Fibroblast of mammary gland (primary cell): Measurements from ENCODE around the gene E2F1.
A peak's percentile ranks its signal among the peaks of the same experiment; 100 is the strongest.

Experiments used
- DNase-seq: peaks from one replicate; pipeline ENCODE4 v3.0.0-alpha.2; 2010; ENCODE audit warnings: low read depth
- H3K4me3 ChIP-seq: 2 replicates; pipeline ENCODE4 v1.5.1; 2011; ENCODE audit warnings: low read depth, mild to moderate bottlenecking, low read length, moderate library complexity; ENCODE audit not compliant: control insufficient read depth
- TF ChIP-seq, protein P1 (sequence below): conservative IDR thresholded peaks from 2 replicates; pipeline ENCODE4 v1.5.1; 2011; ENCODE audit warnings: low read depth, low read length, inconsistent platforms; ENCODE audit not compliant: control insufficient read depth, insufficient read depth

The E2F1 gene

DNA sequence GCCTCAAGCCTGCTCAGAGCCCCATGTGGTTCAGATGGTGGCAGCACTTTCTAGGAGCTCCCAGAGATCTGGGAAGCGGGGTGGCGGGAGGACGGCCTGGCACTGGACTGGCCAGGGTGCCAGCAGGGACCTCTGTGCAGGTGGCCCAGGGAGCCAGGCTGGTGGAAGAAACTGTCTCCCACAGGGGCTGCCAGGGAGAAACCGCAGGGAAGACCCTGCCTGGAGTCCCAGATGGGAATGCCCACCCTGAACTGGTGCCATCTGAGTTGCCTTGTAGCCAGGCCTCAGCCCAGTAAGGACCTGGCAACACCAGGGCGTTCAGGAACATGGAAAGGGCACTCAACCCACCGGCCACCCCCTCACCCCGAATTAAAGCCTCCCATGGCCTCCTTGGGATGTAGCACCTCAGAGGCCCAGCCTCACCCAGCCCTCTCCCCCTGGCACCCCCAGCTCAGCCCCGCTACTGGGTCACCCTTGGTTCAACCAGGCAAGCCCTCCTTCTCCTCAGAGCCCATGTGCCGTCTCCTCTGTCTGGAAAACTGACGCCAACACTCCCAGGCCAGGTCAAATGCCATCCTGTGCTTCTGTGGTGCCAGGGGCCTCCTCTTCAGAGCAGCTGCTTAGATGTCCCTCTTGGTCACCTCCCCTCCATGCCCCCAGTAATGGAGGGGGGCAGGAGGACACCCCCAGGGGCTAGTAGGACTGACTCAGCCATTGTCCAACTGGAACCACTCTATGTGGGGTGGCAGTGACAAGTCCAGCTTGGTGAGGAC lies 30.0 kb downstream of the E2F1 start:
- TF ChIP-seq, protein P1, sequence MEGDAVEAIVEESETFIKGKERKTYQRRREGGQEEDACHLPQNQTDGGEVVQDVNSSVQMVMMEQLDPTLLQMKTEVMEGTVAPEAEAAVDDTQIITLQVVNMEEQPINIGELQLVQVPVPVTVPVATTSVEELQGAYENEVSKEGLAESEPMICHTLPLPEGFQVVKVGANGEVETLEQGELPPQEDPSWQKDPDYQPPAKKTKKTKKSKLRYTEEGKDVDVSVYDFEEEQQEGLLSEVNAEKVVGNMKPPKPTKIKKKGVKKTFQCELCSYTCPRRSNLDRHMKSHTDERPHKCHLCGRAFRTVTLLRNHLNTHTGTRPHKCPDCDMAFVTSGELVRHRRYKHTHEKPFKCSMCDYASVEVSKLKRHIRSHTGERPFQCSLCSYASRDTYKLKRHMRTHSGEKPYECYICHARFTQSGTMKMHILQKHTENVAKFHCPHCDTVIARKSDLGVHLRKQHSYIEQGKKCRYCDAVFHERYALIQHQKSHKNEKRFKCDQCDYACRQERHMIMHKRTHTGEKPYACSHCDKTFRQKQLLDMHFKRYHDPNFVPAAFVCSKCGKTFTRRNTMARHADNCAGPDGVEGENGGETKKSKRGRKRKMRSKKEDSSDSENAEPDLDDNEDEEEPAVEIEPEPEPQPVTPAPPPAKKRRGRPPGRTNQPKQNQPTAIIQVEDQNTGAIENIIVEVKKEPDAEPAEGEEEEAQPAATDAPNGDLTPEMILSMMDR, result no peak
- DNase-seq, result no peak
- no peak overlapping the region for H3K4me3 ChIP-seq

DNA sequence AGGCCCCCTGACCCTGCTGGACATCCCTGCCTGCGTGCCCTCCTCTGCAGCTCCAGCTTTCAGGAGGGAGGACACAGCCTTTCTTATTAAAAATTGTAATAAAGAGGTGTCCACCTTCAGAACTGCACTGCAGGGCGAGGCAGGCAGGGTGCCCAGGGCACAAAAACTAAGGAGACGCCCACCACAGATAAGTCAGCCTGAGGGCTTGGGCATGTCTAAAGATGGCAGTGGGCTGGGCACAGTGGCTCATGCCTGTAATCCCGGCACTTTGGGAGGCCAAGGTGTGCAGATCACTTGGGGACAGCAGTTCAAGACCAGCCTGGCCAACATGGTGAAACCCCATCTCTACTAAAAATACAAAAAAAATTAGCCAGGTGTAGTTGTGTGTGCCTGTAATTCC lies 31.0 kb downstream of the E2F1 start:
- DNase-seq, result no peak
- no peak overlapping the region for H3K4me3 ChIP-seq
- TF ChIP-seq, protein P1, result no peak

DNA sequence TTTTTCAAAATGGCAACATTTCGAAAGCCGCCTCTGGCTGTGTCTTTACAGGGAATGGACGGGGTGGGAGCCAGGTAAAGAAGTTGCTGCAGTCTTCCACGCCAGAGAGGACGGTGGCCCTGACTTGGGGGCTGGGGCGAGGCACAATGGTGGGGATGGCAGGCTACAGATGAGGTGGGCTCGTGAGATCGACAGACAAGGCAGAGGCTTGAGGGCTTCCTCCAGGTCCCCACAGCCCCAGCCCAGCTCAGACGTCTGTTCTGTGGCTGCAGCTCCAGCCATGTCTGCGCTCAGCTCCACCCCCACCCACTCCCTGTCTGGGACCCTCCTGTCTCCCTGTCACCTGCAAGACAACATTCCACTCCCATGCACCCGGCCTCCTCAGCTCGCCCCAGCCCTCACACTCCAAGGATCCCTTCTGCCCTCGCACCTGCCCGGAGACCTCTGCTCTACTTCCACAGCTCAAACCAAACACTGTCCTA lies 31.5 kb downstream of the E2F1 start:
- DNase-seq, result no peak
- no peak overlapping the region for H3K4me3 ChIP-seq
- TF ChIP-seq, protein P1, result no peak

DNA sequence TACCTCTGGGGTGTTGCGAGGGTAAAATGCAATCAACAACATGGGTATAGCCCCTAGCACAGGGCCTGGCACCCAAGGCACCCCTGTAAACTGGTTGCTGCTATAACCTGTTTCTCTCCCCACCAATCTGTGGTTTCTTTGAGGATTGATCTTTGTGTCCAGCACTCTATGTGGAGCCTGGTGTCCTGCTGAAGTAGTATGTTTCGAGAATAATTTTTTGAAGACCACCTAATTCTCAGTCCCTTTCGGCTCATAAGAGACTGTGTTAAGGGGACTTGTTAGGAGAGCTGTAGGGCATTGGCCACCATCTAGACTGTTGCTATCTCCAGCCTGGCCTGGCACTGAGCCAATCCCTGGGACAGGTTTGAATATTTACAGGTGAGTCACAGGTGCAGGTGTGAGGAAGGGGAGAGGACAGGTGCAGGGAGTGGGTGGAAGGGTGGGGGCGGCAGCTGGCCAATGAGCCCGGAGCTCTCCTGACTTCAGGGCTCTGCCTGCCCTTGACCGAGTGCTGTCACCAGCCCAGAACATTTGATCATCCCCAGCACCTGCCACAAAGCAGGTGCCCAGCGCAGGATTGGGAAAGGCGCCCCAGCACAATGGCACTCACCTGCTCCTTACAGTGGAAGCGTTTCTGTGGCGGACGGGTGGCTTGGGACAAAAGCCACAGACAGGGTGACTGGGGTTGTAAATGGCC lies 32.1 kb downstream of the E2F1 start:
- TF ChIP-seq, protein P1, result no peak
- DNase-seq, result no peak
- H3K4me3 ChIP-seq, result no peak overlapping the region

DNA sequence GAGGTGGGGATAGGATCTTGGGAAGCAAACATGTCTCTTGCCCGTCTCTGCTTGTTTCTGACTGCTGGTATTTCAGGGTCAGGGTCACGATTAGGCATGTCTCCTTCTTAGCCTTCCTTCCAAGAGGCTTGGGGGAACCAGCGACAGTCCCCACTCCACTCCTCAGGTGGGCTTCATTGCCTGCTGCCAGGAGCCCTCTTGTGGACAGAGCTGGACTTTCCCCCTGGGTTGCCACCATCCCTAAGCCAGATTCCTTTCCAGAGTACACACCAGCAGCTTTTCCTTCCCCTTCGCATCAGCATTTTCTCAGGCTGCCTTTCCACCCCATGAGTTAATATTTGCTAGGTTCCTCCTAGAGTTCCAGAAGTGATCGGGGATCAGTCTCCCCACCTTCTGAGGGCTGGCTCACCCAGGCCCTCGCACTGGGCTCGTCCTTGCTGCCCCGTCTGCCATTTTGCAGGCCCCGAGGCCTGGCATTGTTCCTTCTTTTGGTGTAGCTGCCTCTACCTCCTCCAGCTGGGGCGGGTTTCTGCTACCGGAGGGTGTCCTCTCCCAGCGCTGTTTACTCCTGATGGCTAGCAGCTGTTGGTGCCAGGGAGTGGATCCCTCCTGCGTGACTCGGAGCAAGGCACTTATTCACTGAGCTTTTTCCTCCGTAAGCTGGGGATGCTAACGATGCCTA lies 32.8 kb downstream of the E2F1 start:
- TF ChIP-seq, protein P1, result peak; percentile 96
- peak overlapping the region; percentile 9 for H3K4me3 ChIP-seq
- peak; percentile 72 for DNase-seq

DNA sequence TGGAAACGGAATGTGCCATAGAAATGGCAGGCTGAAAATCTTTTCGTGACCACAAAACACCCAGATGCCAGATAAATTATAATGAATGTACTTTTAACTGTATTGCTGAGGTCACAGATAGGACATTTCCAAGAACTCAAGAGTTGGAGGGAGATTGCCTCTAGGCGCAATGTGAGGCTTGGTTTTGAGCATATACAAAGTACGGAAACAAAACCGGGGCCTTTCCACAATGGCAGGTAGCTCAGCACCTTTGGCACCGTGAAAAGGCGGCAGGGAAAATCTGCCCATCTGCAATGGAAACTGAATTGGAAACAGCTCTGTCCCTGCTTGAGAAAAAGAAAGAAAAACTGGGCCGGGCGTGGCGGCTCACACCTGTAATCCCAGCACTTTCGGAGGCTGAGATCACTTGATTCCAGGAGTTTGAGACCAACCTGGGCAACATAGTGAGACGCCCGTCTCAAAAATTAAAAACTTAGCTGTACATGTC lies 34.6 kb downstream of the E2F1 start:
- TF ChIP-seq, protein P1, result no peak

More for the DNA sequence above, 34.6 kb downstream of the E2F1 start:
- DNase-seq, result no peak
- H3K4me3 ChIP-seq, result no peak overlapping the region
